HG02970 (cell line): ENCODE results near the gene SLC9A8.
"Not testable (repeated sequence)": the region's sequence is repeated elsewhere in the genome, so short reads cannot be mapped to it uniquely, and the experiment has no call there.

ENCODE experiments used
- ATAC-seq: cut with Tn5 transposase; IDR thresholded peaks from one replicate; pipeline ENCODE4 v1.9.1; 2021; ENCODE audit warnings: mild to moderate bottlenecking, moderate library complexity, moderate number of reproducible peaks; ENCODE audit not compliant: unreplicated experiment, low FRiP score

Gene SLC9A8, protein sequence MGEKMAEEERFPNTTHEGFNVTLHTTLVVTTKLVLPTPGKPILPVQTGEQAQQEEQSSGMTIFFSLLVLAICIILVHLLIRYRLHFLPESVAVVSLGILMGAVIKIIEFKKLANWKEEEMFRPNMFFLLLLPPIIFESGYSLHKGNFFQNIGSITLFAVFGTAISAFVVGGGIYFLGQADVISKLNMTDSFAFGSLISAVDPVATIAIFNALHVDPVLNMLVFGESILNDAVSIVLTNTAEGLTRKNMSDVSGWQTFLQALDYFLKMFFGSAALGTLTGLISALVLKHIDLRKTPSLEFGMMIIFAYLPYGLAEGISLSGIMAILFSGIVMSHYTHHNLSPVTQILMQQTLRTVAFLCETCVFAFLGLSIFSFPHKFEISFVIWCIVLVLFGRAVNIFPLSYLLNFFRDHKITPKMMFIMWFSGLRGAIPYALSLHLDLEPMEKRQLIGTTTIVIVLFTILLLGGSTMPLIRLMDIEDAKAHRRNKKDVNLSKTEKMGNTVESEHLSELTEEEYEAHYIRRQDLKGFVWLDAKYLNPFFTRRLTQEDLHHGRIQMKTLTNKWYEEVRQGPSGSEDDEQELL

DNA sequence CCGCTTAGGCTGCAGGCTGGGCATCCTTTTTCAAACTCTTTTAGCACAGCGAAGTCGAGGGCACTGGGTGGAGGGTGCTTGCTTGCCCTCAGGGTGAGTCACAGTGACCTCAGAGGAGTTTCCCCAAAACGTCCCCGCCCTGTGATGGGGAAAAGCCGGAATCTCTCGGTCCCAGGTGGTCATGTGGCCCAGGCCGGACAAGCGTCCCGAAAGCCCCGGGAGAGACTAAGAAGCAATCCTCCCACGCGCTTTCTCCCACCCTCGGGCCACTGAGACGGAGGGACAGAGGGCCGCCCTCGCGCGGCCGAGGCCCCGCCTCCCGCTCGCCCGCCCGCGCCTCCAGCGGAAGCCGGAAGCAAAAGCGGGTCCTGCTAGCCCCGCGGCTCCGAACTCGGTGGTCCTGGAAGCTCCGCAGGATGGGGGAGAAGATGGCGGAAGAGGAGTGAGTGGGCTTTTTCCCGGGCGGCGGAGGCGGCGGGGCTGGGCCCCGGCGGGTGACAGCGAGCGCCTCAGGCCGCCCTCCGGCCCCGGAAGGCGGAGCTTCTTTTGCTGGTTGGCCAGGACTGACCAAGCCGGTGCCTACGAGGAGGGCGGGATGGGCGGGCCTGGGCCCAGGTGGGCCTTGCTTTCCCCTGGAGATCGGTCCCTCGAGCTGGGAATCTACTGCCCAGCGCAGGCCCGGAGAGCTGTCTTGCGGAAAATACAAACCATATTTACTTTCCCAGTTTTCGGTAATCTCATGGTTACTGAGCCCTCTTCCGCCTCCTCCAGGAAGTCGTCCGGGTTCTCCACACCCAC lies at the start of gene SLC9A8:
SLC9A8 (plus strand) TSS at position 322 of the 798 bp plus-strand sequence; CDS start at position 417, 95 bp downstream.
- peak; percentile 87 for ATAC-seq

DNA sequence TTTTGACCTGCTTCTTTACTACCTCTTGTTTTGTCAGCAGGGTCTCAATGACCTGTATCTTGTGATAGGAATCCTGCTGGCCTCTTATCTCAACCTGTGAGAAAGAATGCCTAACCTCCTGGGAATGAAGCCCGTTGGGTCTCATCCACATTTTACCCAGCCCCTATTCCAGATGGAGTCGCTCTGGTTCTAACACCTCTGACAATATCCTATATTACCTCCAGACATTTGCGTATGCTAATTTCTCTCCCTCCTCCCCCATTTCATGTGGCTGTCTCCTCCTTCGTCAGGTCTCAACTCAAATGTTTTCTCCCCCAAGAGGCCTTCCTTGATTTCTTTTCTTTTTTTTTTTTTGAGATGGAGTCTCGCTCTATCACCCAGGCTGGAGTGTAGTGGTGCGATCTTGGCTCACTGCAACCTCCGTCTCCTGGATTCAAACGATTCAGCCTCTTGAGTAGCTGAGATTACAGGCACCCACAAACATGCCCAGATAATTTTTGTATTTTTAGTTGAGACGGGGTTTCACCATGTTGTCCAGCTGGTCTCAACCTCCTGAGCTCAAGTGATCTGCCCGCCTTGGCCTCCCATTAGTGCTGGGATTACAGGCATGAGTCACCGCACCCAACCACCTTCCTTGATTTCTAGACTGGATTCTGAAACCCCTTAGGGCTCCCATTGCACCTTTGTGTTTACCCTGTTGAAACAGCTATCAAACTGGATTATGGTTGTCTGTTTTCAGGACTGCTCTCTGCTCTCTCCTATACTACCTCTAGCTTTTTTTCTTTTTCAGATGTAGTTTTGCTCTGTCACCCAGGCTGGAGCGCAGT lies 49.5 kb upstream of the SLC9A8 start:
- no peak for ATAC-seq

DNA sequence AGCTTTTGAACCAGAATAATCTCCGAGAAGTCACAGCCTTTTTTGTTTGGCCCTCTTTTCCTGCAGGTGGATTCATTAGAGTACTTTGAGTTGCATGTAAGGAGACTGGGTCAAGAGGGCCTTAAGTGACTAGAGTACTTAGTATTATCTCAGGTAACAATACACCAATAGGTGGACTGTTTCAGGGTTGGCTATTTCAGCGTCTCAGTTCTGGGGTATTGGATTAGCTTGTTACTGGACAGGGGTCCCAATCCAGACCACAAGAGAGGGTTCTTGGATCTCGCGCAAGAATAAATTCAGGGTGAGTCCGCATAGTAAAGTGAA lies 47.3 kb upstream of the SLC9A8 start:
- no peak for ATAC-seq

DNA sequence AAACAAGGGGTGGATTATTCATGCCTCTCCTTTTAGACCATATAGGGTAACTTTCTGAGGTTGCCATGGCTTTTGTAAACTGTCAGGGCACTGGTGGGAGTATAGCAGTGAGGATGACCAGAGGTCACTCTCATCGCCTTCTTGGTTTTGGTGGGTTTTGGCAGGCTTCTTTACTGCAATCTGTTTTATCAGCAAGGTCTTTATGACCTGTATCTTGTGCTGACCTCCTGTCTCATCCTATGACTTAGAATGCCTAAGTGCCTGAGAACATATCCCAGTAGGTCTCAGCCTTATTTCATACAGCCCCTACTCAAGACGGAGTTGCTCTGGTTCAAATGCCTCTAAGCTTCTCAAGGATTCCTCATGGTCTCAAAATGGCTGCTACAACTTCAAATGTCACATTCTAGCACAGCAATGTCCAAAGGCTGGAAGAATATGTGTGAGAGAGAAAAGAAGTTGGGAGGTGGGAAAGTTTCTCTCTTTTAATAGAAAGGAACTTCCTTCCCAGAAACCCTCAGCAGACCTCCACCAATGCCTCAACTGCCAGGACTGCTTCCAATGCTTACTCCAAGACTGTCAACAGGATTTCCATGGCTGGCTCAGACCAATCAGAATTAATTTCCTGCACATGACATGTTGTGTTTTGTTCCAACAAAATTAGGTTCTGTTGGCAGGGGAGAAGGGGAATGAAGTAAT lies 46.6 kb upstream of the SLC9A8 start:
- no peak for ATAC-seq

DNA sequence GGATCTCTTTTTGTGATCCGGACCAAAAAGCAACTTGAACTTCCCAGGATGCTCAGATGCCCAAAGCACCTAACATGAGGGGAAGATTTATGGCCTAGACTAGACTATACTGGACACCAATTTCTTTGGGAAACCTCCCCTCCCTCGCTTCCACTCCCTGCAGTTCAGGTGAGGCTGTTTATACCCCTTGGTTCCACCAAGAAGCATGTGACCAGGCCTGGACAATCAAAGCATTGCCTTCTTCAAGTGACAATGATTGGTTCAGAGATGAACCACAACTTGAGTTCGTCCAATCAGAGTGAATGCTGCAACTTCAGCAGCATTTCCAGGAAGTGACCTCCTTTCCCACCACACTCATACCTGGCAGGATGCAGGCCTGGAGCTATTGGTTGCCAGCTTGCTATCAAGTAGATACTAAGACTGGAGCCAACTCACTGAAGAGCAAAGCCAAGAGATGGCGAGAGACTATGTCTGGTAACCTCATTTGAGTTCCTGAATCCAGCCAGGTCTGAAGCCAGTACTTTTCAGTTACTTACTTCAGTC lies 45.6 kb upstream of the SLC9A8 start:
- ATAC-seq, result no peak

DNA sequence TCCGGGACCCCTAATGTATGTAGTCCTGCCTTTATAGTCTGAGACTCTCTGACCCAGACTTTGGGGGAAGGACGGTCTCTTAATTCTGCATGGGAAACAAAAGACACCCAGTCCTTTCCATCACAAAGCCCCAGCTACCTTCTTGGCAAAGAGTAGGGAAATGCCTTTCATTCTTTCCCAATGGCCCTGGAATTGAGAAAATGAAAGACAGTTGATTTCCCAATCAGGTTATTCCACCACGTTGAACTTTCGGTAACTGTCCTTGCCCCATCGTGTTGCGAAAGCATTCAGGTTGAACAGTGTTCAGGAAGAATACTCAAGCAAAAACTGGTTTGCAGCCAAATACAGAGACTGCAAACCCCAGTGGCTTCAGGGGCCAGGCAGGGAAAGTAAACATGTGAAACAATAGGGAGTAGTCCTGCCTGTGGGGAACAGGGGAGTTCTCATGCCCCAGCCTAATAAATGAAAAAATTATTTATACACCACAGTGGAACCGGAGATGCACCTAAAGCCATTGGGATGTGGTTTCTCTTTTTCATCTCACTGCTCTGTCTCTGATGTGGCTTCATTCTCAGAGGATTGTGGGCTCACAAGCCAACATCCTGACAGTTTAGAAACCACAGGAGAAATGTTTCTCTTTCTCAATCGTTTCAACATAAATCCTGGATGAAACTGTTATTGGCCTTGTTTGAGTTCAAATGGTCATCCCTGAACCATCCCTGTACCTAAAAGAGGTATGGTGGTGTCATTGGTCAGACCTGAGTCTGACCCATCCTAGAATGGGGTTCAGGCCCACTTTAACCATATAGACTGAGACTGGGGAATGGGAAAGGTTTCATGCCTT lies 44.2 kb upstream of the SLC9A8 start:
- ATAC-seq, result no peak

DNA sequence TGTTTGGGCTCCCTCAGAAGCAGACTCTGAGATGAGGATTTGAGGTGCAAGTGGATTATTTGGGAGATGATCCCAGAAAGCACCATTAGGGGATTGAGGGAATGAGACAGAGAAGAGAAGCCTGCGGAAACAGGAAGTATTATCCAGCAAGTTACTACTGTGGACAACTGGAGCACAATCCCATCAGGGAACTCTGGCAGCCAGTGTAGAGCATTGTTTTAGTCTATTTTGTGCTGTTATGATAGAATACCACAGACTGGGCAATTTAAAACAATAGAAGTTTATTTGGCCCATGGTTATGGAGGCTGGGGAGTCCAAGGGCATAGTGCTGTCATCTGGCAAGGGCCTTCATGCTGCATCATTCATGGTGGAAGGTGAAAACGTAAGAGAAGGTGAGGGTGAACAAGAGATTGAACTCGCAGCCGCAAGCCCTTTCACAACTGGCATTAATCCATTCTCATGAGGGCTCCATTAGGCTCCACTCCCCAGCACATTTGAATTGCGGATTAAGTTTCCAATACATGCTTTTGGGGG lies 43.5 kb upstream of the SLC9A8 start:
- no peak for ATAC-seq

DNA sequence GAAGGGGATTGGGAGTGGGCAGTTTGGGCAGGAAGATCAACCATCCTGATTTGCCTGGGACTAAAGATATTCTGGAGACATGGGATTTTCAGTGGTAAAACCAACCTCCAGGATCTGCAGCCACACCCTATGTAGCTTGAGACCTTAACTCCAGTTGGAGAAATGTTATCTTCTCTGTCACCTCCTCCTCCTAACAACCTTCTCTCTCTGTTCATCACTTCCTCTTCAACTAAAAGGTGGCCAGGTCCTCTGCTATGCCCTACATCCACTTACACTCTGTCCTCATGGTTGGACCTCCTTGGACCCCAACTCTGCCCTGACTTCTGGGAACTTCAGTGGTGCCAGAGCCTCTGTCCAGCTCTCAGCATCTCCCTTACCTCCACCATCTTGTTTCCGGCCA lies 42.0 kb upstream of the SLC9A8 start:
- ATAC-seq, result no peak

- ATAC-seq, result not testable (repeated sequence)
These were observed 38.4 kb upstream of the SLC9A8 start for GRCh38 chr20:49774213-49774612.

DNA sequence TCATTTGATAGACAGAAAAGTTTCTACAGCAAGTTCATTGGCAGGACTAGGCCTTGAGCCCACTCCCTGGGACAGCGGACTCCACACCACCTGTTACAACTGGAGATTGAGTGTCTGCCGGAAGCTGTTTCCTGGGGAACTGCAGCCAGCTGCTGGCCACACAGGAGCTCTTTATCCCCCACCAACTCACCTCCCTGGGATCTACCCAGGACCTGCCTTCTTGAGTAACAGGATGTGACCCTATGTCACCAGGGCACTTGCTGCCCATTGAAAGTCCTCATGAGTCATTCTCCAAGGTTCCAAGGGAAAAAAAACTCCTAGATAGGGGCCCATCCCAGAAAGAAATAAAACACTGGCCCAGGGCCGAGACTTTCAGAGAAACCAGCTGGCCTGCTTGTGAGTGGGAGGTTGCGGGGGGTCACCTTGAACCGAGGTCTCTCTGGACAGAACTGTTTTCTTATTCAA lies 37.4 kb upstream of the SLC9A8 start:
- ATAC-seq, result no peak

GRCh38 chr20:49779972-49780371 lies 32.7 kb upstream of the SLC9A8 start:
- no peak for ATAC-seq

DNA sequence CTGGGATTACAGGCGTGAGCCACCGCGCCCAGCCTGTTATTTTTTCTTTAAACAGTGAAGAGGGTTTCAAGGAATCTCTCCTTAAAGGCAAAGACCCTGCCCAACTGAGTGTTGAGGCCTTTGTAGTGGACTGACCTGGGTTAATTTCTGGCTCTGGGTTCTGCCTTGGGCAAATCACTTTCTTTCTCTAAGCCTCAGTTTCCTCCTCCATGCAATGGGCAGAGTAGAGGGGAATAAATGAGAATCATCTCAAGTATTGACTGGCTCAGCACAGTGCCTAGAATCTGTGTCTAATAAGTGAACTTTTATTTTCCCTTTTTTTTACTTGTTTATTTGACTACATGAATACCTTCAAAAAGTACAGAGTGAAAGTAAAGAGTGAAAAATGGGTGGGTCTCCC lies 31.0 kb upstream of the SLC9A8 start:
- no peak for ATAC-seq

- not testable (repeated sequence) for ATAC-seq
These were observed 30.2 kb upstream of the SLC9A8 start for GRCh38 chr20:49782439-49782838.

DNA sequence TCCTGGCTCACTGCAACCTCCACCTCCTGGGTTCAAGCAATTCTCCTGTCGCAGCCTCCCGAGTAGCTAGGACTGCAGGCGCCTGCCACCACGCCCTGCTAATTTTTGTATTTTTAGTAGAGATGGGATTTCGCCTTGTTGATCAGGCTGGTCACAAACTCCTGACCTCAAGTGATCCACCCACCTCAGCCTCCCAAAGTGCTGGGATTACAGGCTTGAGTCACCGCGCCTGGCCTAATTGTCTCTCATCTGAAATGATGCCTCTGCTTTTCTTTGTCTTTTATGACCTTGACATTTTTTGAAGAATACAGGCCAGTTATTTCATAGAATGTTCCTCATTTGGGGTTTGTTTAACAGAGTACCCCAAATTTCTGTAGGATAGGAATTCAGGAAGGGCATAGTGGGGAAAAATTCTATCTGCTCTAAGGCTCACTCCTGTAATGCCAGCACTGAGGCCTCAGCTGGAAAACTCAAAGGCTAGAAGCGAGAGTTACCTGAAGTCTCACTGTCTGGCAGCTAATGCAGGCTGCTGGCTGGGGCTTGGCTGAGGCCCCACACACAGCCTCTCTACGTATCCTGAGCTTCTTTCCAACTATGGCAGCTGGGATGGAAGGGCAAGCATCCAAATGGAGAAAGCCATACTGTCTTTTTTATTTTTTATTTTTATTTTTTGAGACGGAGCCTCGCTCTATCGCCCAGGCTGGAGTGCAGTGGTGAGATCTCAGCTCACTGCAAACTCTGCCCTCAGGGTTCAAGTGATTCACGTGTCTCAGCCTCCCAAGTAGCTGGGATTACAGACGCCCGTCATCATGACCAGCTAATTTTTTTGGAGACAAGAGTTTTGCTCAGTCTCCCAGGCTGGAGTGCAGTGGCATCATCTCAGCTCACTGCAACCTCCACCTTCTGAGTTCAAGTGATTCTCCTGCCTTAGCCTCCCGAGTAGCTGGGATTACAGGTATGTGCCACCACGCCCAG lies 29.3 kb upstream of the SLC9A8 start:
- ATAC-seq, result not testable (repeated sequence)

- ATAC-seq, result no peak
These were observed 28.3 kb upstream of the SLC9A8 start for GRCh38 chr20:49784291-49784690.

DNA sequence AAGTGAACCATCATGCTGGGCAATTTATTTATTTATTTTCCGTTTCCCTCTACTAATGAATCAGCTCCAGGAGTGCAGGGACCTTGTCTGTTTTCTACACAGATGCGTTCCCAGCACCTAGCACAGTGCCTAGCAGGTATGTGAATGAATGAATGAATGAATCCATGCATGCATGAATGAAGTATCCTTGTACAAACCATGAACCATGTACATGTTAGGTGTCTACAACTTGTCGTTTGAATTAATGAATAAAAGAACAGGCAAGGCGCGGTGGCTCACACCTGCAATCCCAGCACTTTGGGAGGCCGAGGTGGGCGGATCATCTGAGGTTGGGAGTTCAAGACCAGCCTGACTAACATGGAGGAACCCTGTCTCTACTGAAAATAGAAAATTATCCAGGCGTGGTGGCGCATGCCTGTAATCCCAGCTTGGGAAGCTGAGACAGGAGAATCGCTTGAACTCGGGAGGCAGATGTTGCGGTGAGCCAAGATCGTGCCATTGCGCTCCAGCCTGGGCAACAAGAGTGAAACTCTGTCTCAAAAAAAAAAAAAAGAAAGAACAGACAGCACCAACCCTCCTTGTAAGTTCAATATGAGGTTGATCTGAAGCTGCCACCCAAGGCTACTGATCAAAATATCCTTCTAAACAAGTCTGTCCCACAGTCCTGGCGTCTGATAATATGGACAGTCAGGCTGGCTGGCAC lies 27.3 kb upstream of the SLC9A8 start:
- no peak for ATAC-seq

- ATAC-seq, result peak; percentile 63
These were observed 26.8 kb upstream of the SLC9A8 start for GRCh38 chr20:49785852-49786175.
